ENCODE results near the gene ABL1. TPM values are rescaled to one million over a fixed set of nuclear protein-coding genes. Genes with fewer than 3 reads are reported as not detected.
A peak's percentile ranks its signal among the peaks of the same experiment; 100 is the strongest.
"Not testable (repeated sequence)": the region's sequence is repeated elsewhere in the genome, so short reads cannot be mapped to it uniquely, and the experiment has no call there.

Gene ABL1
- total and polyA plus RNA-seq, 7 donors = 24.5 to 127 (median 69.6) TPM

GRCh38 chr9:130845901-130846481, 10.9 kb downstream of the ABL1 start:
- DNase-seq = peak; percentile 79
- WGBS, 2 donors = 43 to 61% methylated on average over 7 of the region's 7 CpGs
- intact Hi-C loops (cut with DNase I) = no loop called here

GRCh38 chr9:130846487-130847305, 11.6 kb downstream of the ABL1 start:
- WGBS, 2 donors = 63 to 66% methylated on average over 12 of the region's 12 CpGs
- intact Hi-C loops (cut with DNase I) = no loop called here
- peaks cover 0 to 96% (median 93%) of the 10 kb centered on the region in 4 donors for H3K4me1 ChIP-seq

More at GRCh38 chr9:130845901-130846481, 10.9 kb downstream of the ABL1 start:
- H3K36me3 ChIP-seq = no peaks in the 10 kb centered on the region
- H3K27ac ChIP-seq = peak overlapping the region; percentile 89 to 95 (median 93)
- peak overlapping the region in 3 of 4 donors; percentile 12 to 28 (median 25) for H3K4me3 ChIP-seq
- no peaks in the 10 kb centered on the region for H3K27me3 ChIP-seq
- peaks cover 0 to 96% (median 93%) of the 10 kb centered on the region in 4 donors for H3K4me1 ChIP-seq
- peak in 1 of 4 donors; percentile 58 for TF ChIP-seq POLR2AphosphoS5 (IDR thresholded peaks at IDR 0.05)
- TF ChIP-seq POLR2A (IDR thresholded peaks at IDR 0.05) = no peak
- peak in 1 of 4 donors; percentile 30 for TF ChIP-seq EP300 (IDR thresholded peaks at IDR 0.05)
- no peak for TF ChIP-seq CTCF (IDR thresholded peaks at IDR 0.05)
- H3K9me3 ChIP-seq = no peaks in the 10 kb centered on the region

GRCh38 chr9:130847306-130848217, 12.5 kb downstream of the ABL1 start:
- H3K4me3 ChIP-seq = peak overlapping the region in 2 of 4 donors; percentile 25 to 28
- peaks cover 0 to 96% (median 92%) of the 10 kb centered on the region in 4 donors for H3K4me1 ChIP-seq
- peak; percentile 97 for DNase-seq
- TF ChIP-seq CTCF (IDR thresholded peaks at IDR 0.05) = no peak
- TF ChIP-seq EP300 (IDR thresholded peaks at IDR 0.05) = peak in 2 of 4 donors; percentile 38 to 68
- no peak for TF ChIP-seq POLR2A (IDR thresholded peaks at IDR 0.05)
- peak; percentile 71 to 89 (median 80) for TF ChIP-seq POLR2AphosphoS5 (IDR thresholded peaks at IDR 0.05)
- intact Hi-C loops (cut with DNase I) = no loop called here
- 71 to 73% methylated on average over 13 of the region's 13 CpGs for WGBS, 2 donors
- no peaks in the 10 kb centered on the region for H3K9me3 ChIP-seq
- peak overlapping the region; percentile 89 to 95 (median 93) for H3K27ac ChIP-seq
- H3K27me3 ChIP-seq = no peaks in the 10 kb centered on the region
- H3K36me3 ChIP-seq = no peaks in the 10 kb centered on the region

More at GRCh38 chr9:130846487-130847305, 11.6 kb downstream of the ABL1 start:
- TF ChIP-seq EP300 (IDR thresholded peaks at IDR 0.05) (peak in 1 of 4 donors; percentile 5), POLR2AphosphoS5 (IDR thresholded peaks at IDR 0.05) (peak in 3 of 4 donors; percentile 47 to 53 (median 48)), CTCF (IDR thresholded peaks at IDR 0.05) (no peak)
- Histone ChIP-seq H3K27me3 (no peaks in the 10 kb centered on the region), H3K4me3 (peak overlapping the region in 3 of 4 donors; percentile 12 to 28 (median 25)), H3K9me3 (no peaks in the 10 kb centered on the region), H3K36me3 (no peaks in the 10 kb centered on the region), H3K27ac (peak overlapping the region; percentile 89 to 95 (median 93))
- peak; percentile 85 for DNase-seq

- WGBS, 2 donors = 96 to 98% methylated on average over 8 of the region's 8 CpGs
- H3K27me3 ChIP-seq; H3K36me3 ChIP-seq; H3K9me3 ChIP-seq; H3K4me3 ChIP-seq; DNase-seq; intact Hi-C loops (cut with DNase I): not testable (repeated sequence)
- Histone ChIP-seq H3K4me1 (peaks cover 0 to 96% (median 91%) of the 10 kb centered on the region in 4 donors), H3K27ac (peak overlapping the region; percentile 89 to 95 (median 93))
These were observed 13.5 kb downstream of the ABL1 start for GRCh38 chr9:130848514-130848913.

Measured in sigmoid colon (tissue), 7 donors.